ENCODE data around the gene AGFG2. TPM values are rescaled to one million over a fixed set of nuclear protein-coding genes. Genes with fewer than 3 reads are reported as not detected.

Gene AGFG2
- total RNA-seq, 1 experiment from 2014 or later, result 30.4 TPM

GRCh38 chr7:100491192-100491578, 47.8 kb upstream of the AGFG2 start:
- Histone ChIP-seq H2AFZ (no peak overlapping the region), H3K9me2 (ENCODE audit: insufficient read depth) (no peaks in the 10 kb centered on the region), H3K4me3 (no peak overlapping the region), H3K27me3 (ENCODE audit: insufficient read depth, low read depth) (no peaks in the 10 kb centered on the region), H3K27ac (no peak overlapping the region), H3F3A (ENCODE audit: insufficient read depth, low read depth) (peaks cover 11% of the 10 kb centered on the region; the same call in 1 of the 2 replicates), H3K4me2 (no peak overlapping the region), H3K9me3 (ENCODE audit: insufficient read depth, low read depth) (no peaks in the 10 kb centered on the region), H3K4me1 (replicated peaks; ENCODE audit: insufficient read depth) (no peaks in the 10 kb centered on the region), H3K79me2 (ENCODE audit: low read depth) (no peaks in the 10 kb centered on the region), H4K20me1 (ENCODE audit: insufficient read depth) (no peaks in the 10 kb centered on the region), H3K36me3 (ENCODE audit: low read depth) (no peaks in the 10 kb centered on the region)
- ChIA-PET CTCF (no interaction called here), POLR2A (ENCODE audit: unreplicated experiment) (no interaction called here)
- no TSS peak for BruUV-seq (replicated peaks)
- TF ChIP-seq EZH2 (IDR thresholded peaks at IDR 0.05; ENCODE audit: low read depth) (no peak), CTCF (conservative IDR thresholded peaks at IDR 0.05) (no peak)
- intact Hi-C loops (cut with micrococcal nuclease; ENCODE audit: unreplicated experiment), result no loop called here
- DNase-seq, result no peak

GRCh38 chr7:100492738-100493475, 46.1 kb upstream of the AGFG2 start:
- no peak for DNase-seq
- no peaks in the 10 kb centered on the region for H4K20me1 ChIP-seq (ENCODE audit: insufficient read depth)
- no peaks in the 10 kb centered on the region for H3K27me3 ChIP-seq (ENCODE audit: insufficient read depth, low read depth)
- H2AFZ ChIP-seq, result no peak overlapping the region
- no TSS peak for BruUV-seq (replicated peaks)
- no peaks in the 10 kb centered on the region for H3K9me2 ChIP-seq (ENCODE audit: insufficient read depth)
- H3K4me2 ChIP-seq, result peak overlapping the region; percentile 40; the same call in 1 of the 2 replicates
- H3K4me3 ChIP-seq, result peak overlapping the region; percentile 21; the same call in 1 of the 2 replicates
- no peak overlapping the region for H3K27ac ChIP-seq
- H3F3A ChIP-seq (ENCODE audit: insufficient read depth, low read depth), result peaks cover 11% of the 10 kb centered on the region; the same call in 1 of the 2 replicates
- H3K79me2 ChIP-seq (ENCODE audit: low read depth), result no peaks in the 10 kb centered on the region
- no peaks in the 10 kb centered on the region for H3K36me3 ChIP-seq (ENCODE audit: low read depth)
- no peaks in the 10 kb centered on the region for H3K9me3 ChIP-seq (ENCODE audit: insufficient read depth, low read depth)
- H3K4me1 ChIP-seq (replicated peaks; ENCODE audit: insufficient read depth), result no peaks in the 10 kb centered on the region
- ChIA-PET CTCF (no interaction called here), POLR2A (ENCODE audit: unreplicated experiment) (interaction anchor here (0.6 kb wide), 1 partner anchor 118 kb away, joined by 7 read pairs; no protein-coding TSS in a partner anchor)
- intact Hi-C loops (cut with micrococcal nuclease; ENCODE audit: unreplicated experiment), result no loop called here
- TF ChIP-seq CTCF (conservative IDR thresholded peaks at IDR 0.05), result no peak
- no peak for TF ChIP-seq EZH2 (IDR thresholded peaks at IDR 0.05; ENCODE audit: low read depth)

- no peak for TF ChIP-seq CTCF (conservative IDR thresholded peaks at IDR 0.05)
- TF ChIP-seq EZH2 (IDR thresholded peaks at IDR 0.05; ENCODE audit: low read depth), result no peak
- H3K4me1 ChIP-seq (replicated peaks; ENCODE audit: insufficient read depth), result no peaks in the 10 kb centered on the region
- ChIA-PET POLR2A (ENCODE audit: unreplicated experiment) (interaction anchor here (0.6 kb wide), 1 partner anchor 117 kb away, joined by 7 read pairs; no protein-coding TSS in a partner anchor), CTCF (no interaction called here)
- peak in 1 of 2 experiments; percentile 33 for DNase-seq
- no peaks in the 10 kb centered on the region for H3K9me3 ChIP-seq (ENCODE audit: insufficient read depth, low read depth)
- peaks cover 11% of the 10 kb centered on the region; the same call in 1 of the 2 replicates for H3F3A ChIP-seq (ENCODE audit: insufficient read depth, low read depth)
- no peaks in the 10 kb centered on the region for H3K9me2 ChIP-seq (ENCODE audit: insufficient read depth)
- peak overlapping the region; percentile 40; the same call in 1 of the 2 replicates for H3K4me2 ChIP-seq
- no peak overlapping the region for H3K27ac ChIP-seq
- no peaks in the 10 kb centered on the region for H4K20me1 ChIP-seq (ENCODE audit: insufficient read depth)
- no peaks in the 10 kb centered on the region for H3K79me2 ChIP-seq (ENCODE audit: low read depth)
- no peaks in the 10 kb centered on the region for H3K27me3 ChIP-seq (ENCODE audit: insufficient read depth, low read depth)
- no TSS peak for BruUV-seq (replicated peaks)
- intact Hi-C loops (cut with micrococcal nuclease; ENCODE audit: unreplicated experiment), result no loop called here
- H3K36me3 ChIP-seq (ENCODE audit: low read depth), result no peaks in the 10 kb centered on the region
- peak overlapping the region; percentile 21; the same call in 1 of the 2 replicates for H3K4me3 ChIP-seq
- no peak overlapping the region for H2AFZ ChIP-seq
These were observed 45.3 kb upstream of the AGFG2 start for GRCh38 chr7:100493476-100494264.
